KOPT-K1 (cell line): ENCODE data around the gene MYH9.
A peak's percentile ranks its signal among the peaks of the same experiment; 100 is the strongest.

Experiments
- H3K27ac ChIP-seq: fragments of 200-600 bp; sonication (generic); 2 replicates; pipeline ENCODE4 v1.5.1; 2016; ENCODE audit warnings: antibody characterized with exemption, mild to moderate bottlenecking, low read depth, low read length; ENCODE audit not compliant: poor library complexity, severe bottlenecking
- H3K36me3 ChIP-seq: fragments of 200-600 bp; sonication (generic); 2 replicates; pipeline ENCODE4 v1.5.1; 2017; ENCODE audit warnings: antibody characterized with exemption, mild to moderate bottlenecking, low read length, moderate library complexity; ENCODE audit not compliant: insufficient read depth
- H3K9me3 ChIP-seq: fragments of 200-600 bp; sonication (generic); 2 replicates; pipeline ENCODE4 v1.5.1; 2017; ENCODE audit warnings: antibody characterized with exemption, low read length, mild to moderate bottlenecking; ENCODE audit not compliant: insufficient read depth, poor library complexity, severe bottlenecking

MYH9 gene

GRCh38 chr22:36238373-36239149 is 149.2 kb downstream of the MYH9 start:
- Histone ChIP-seq H3K27ac (peak overlapping the region; percentile 81), H3K36me3 (peaks cover 34% of the 10 kb centered on the region), H3K9me3 (no peaks in the 10 kb centered on the region)

- H3K36me3 ChIP-seq = peaks cover 43% of the 10 kb centered on the region
- peak overlapping the region; percentile 81 for H3K27ac ChIP-seq
- no peaks in the 10 kb centered on the region for H3K9me3 ChIP-seq
Observed at GRCh38 chr22:36237462-36238372, 150.1 kb downstream of the MYH9 start.

- Histone ChIP-seq H3K9me3 (no peaks in the 10 kb centered on the region), H3K27ac (peak overlapping the region; percentile 81), H3K36me3 (peaks cover 53% of the 10 kb centered on the region)
Observed at GRCh38 chr22:36236388-36237319, 151.1 kb downstream of the MYH9 start.

- Histone ChIP-seq H3K9me3 (no peaks in the 10 kb centered on the region), H3K36me3 (peaks cover 64% of the 10 kb centered on the region), H3K27ac (no peak overlapping the region)
Observed at GRCh38 chr22:36235585-36235984, 152.2 kb downstream of the MYH9 start.

GRCh38 chr22:36234919-36235318 is 152.8 kb downstream of the MYH9 start:
- H3K9me3 ChIP-seq = no peaks in the 10 kb centered on the region
- peaks cover 71% of the 10 kb centered on the region for H3K36me3 ChIP-seq
- no peak overlapping the region for H3K27ac ChIP-seq

- H3K27ac ChIP-seq = no peak overlapping the region
- H3K9me3 ChIP-seq = no peaks in the 10 kb centered on the region
- peaks cover 78% of the 10 kb centered on the region for H3K36me3 ChIP-seq
Observed at GRCh38 chr22:36234213-36234612, 153.6 kb downstream of the MYH9 start.

- Histone ChIP-seq H3K36me3 (peaks cover 82% of the 10 kb centered on the region), H3K9me3 (no peaks in the 10 kb centered on the region), H3K27ac (no peak overlapping the region)
Observed at GRCh38 chr22:36233796-36234195, 154.0 kb downstream of the MYH9 start.

GRCh38 chr22:36232715-36233401 is 154.9 kb downstream of the MYH9 start:
- H3K36me3 ChIP-seq = peaks cover 91% of the 10 kb centered on the region

More at GRCh38 chr22:36232715-36233401, 154.9 kb downstream of the MYH9 start:
- H3K9me3 ChIP-seq = no peaks in the 10 kb centered on the region
- H3K27ac ChIP-seq = no peak overlapping the region
